ENCODE measurements around the gene MTF1. TPM values are rescaled to one million over a fixed set of nuclear protein-coding genes. Genes with fewer than 3 reads are reported as not detected.

The MTF1 gene
- total RNA-seq, 1 donor from 2014 or later: 39.3 TPM

DNA sequence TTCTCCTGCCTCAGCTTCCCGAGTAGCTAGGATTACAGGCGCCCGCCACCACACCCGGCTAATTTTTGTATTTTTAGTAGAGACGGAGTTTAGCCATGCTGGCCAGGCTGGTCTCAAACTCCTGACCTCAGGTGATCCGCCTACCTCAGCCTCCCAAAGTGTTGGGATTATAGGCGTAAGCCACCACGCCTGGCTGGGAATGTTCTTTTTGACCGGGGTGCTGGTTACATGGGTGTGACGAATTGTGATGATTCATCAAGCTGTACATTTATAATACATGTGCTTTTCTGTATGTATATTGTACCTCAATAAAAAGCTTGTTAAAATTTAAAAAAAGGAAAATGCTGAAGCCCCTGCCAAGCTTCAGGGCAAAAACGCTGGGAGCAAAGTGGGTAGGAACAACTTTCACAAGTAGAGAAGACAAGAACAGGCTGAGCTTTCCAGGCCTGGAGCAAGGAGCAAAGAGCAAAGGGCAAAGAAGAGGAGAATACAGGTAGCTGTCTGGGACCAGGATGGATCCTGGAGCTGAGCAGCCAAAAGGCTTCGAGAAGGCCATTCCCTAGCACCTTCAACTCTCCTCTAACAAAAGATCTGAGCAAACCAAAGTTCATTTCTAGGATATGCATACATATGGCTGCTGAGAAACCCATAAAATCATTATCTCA, 30.9 kb downstream of the MTF1 start:
- ATAC-seq: peak; percentile 84

DNA sequence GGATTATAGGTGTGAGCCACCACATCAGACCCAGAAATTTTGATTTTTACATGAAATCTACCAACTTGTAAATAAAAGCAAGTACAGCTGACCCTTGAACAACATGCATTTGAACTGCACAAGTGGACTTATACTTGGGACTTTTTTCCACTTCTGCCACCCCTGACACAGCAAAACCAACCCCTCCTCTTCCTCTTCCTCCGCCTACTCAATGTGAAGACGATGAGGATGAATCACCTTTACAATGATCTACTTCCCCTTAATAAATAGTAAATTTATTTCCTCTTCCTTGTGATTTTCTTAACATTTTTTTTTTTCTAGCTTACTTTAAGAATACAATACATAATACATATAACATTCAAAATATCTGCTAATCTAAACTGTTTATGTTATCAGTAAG, 33.9 kb downstream of the MTF1 start:
- ATAC-seq: no peak

DNA sequence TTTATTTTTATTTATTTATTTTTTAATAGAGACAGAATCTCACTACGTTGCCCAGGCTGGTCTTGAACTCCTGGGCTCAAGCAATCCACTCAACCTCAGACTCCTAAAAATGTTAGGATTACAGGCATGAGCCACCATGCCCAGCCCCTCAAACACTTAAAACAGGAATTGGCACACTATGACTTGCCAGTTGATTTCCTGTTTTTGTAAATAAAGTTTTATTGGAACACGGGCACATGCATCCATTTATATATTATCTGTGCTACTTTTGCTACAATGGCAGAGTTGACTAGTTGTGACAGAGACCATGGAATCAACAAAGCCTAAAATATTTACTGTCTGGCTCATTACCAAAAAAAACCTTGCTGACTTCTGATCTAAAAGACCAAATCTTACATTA, 35.4 kb downstream of the MTF1 start:
- ATAC-seq: no peak

DNA sequence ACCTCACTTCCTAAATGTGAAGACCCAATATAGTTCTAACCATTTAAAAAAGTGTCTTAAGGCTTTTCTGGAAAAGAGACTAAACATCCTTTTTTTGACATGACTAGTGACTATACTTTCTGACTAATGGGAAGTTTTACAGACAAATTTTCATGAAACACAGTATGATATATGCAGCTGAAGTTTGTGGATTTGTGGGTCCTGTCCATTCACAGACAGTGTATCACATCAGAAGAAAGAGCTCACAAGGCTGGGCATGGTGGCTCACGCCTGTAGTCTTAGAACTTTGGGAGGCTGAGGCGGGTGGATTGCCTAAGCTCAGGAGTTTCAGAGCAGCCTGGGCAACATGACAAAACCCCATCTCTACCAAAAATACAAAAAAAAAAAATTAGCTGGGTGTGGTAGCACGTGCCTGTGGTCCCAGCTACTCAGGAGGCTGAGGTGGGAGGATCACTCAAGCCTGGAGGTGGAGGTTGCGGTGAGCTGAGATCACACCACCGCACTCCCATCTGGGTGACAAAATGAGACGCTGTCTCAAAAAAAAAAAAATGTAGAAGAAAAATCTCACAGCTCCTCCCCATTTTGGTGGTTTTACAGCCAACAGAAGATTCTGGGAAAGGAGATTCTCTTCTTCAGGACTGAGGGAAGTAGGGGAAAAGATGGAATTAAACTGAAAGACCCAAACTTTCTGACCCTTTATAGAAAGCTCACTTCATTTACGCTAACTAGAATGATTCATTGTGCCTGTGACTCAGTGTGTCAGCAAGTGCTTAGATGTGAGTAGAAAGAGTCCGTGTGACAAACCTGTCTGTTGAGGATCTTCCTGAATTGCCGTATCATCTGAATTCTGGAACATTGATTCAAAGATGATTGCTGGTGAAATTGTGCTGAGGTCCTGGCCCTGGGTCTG, 36.2 kb downstream of the MTF1 start:
- ATAC-seq: peak; percentile 53

DNA sequence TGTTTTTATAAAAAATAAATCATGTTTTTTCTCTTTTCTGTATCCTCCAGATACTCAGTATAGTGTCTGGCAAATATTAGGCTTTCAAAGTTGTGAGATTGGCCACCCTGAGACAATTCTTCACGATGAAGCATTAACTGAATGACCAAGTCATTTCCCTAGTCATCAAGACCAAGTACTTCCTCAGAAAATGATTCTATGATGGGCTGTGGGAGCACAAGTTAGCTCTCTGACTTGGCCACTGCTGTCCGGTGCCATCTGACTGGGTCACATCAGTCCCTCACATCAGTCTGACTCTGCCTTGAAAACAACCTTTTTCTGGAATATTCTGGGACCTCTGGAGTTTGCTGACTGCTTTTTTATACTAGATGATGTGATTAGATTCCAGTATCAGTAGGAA, 37.9 kb downstream of the MTF1 start:
- ATAC-seq: no peak

DNA sequence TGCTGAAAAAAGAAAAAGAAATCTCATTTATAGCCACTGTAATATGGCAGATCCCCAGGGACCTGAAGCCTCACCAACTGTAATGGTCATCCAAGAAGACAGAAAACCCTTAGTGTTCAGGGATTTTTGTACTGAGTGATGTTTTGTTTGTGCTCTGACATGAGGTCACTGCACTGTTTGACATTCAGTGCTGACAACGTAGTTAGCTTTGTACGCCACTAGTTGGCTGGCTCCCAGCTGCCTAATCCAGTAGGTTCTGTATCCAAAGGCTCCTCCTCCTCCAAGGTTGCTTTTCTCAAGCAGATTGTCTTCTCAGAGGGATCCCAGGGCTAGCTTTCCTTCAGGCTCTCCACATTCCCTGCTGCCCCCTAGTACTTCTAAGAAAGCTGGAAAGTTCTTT, 41.9 kb downstream of the MTF1 start:
- peak; percentile 68 for ATAC-seq

DNA sequence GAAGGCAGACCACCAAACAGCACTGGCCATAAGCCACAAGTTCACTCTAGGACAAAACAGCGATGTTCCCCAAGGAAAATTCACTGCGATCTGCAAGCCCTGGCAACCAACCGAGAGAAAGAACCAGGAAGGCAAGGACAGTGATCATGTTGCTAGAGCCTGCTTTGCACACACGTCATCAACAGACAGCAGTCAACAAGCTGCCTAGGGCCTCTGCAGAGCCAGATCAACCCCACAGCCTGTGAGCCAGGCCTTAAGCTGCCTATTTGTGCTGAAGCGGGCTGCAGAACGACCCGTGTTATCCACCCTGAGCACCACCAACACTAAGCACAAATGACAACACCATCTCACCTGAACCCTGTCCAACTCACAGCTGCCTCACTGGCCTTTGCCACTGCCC, 45.1 kb downstream of the MTF1 start:
- ATAC-seq: no peak

DNA sequence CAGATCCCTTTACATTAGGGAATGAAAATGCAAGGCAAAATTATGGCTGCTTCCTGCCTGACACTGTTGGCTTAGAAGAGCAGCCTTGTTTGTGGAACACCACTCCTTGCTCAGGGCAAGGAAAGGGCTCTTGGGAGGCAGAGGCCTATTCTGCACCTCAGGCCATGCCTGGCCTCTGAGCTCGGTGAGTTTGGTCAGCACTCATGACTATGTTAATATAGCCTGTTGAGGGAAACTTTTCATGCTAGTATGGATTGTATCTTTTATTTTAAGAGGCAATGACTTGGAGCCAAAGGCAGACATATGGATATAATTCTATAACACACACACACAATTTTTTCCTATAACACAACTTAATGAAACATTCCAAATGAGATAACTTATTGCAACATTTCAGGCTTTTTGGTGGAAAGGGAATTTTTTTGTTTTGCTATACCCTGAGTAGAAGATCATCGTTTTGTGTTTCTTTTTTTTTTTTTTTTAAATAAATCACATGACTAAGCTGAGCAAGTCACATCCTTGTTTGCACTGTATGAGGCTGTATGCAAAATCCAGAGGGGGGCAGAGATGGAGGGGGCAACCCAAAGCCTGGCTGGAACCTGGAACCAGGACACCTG, 45.8 kb downstream of the MTF1 start:
- no peak for ATAC-seq

DNA sequence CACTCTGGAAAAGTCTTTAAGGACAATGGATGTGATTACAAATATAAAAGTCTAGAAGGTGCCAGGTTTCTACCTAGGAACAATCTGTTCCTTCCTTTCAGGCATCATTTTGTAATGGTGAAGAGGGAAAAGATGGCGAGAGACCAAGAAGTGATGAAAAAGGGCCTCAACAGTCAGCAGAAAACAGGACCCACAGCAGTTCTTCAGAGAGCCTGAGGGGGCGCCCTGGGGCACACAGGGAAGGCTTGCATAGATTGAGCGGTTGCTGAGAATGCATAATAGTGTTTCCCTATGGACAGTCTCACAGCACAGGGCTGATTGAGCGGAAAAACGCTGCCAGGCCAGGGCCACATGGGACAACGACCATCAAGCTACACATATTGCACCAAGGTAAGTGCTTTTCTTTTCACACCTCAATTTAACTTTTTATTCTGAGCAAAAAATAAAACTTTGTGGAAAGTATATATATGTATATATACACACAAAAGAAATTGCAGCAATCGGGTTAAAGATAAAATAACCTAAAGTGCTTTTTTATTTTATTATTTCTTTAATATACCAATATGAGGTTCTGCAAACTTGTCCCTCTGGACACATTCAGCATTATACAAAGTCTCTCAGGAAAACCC, 48.3 kb downstream of the MTF1 start:
- ATAC-seq: peak; percentile 36

DNA sequence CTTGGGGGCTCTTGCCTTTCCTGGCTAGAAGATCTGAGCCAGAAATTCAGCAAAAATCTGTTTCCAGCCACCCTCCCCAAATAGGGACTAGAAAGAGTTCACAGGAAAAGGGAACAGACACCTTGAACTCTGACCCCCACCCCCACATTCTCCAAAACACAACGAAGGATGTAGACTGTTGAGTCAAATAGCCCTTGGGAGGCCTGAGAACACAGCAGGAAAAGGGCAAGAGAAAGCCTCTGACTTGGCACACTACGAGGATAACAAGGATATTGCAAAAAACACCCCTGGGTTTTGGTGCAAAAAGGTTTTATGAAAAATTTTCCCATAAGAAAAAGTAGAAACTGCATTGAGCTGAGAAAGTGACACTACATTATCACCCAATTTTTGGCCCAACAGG, 49.5 kb downstream of the MTF1 start:
- no peak for ATAC-seq

DNA sequence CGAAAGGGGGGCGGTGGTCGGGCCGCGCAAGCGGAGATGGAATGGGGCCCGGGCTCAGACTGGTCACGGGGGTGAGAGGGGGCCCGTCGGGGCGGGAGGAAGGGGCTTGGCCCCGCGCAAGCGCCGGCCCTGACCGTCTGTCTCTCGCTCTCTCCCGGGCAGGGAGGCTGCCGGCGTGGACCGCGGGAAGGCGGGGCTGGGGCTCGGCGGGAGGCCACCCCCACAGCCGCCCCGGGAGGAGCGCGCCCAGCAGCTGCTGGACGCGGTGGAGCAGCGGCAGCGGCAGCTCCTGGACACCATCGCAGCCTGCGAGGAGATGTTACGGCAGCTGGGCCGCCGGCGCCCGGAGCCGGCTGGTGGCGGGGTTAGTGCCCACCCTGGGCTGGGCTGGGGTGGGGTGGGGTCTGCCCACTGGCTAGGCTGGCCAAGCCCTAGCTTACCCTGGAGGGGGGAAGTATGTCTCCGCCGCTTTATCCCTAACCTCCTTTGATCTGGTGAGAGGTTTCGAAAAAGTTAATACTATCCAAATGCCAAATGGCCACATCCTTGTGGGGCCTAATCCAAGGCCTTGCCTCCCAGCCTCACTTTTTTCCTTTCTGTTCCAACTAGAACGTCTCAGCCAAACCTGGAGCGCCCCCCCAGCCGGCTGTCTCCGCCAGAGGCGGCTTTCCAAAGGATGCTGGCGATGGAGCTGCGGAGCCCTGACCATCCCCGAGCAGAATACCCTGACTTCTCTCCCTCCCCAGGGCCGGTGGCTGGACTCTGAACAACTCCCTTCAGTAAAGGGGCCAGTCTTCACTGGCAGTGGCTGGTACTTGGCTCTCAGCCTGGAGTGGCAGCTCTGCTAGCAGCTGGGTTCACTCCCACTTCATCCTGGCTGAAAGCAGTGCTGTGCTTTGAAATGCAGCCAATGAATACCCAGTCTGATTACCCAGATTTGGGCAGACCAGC, 50.7 kb downstream of the MTF1 start:
- peak; percentile 69 for ATAC-seq

DNA sequence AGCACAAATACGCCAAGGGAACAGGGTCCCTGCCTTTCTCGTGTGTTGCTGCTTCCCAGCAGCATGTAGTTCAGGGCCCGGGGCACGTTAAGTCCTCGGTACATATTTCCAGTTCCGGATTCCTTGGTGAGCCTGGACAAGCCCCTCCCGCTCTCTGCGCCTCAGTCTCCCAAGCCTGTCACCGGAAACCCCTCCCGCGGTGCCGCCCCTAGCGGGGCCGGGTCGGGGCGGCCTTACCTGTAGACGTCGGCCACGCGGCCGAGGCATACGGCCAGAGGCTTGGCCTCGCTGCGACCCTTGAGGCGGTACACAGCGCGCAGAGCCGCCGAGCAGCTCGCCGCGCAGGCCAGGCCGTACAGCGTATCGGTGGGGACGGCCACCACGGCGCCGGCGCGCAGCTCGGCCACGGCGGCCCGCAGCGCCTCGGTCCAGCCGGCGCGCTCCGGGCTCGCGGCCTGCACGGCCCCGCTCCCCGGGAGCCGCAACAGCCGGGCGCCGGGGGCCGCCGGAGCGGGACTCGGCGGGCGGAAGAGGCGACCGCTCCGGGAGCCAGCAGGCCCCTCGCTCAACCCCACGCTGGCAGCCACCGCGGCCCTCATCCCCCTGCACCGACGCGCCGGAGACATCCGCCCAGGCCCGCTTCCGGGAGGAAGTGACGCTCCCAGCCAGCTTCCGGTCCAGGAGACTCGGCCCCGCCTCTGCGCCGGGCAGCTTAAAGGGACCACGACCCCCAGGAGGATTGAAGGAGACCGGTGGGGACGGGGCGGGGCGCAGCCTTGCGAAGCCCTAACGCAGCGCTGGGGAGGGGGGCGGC, 51.6 kb downstream of the MTF1 start, which contains the start of the genes C1orf122 and YRDC:
C1orf122 (plus strand) TSS at position 236 of the 814 bp plus-strand sequence. CDS start 615 bp downstream, outside the sequence.
YRDC (minus strand) TSS at position 654 of the 814 bp plus-strand sequence; CDS start at position 626, 28 bp downstream.
- peak; percentile 90 for ATAC-seq

DNA sequence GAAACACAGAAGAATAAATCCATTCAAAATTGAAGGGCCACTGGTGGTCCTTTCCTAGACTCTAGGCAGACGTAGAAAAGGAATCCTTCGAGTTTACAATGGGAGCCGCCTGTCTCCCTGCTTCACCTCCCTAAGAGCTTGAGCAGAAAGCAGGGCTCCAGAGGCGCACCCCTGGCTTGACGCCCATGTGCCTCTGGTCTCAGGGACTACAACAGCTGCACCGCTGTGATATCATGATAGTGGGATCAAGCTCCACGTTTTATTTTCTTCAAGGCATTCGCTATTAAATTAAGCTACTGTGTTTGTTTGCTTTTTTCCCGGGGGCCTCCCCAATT, 52.2 kb downstream of the MTF1 start:
- no peak for ATAC-seq

DNA sequence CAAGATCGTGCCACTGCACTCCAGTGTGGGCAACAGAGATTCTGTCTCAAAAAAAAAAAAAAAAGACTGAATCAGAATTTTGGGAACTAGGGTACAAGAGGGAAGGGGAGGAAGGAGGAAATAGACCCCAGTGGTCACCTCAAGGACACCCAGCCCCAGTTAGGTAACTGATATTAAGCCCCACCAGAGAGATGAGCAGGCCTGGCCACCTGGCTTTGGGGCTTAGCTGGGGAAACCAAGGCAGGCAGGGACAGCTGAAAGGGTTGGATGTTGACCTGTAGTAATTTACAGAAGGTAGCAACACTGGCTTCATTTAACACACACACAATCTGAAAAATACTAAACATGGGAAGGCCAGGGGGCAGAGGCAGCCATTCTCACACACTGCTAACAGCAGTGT, 57.0 kb downstream of the MTF1 start:
- ATAC-seq: no peak

DNA sequence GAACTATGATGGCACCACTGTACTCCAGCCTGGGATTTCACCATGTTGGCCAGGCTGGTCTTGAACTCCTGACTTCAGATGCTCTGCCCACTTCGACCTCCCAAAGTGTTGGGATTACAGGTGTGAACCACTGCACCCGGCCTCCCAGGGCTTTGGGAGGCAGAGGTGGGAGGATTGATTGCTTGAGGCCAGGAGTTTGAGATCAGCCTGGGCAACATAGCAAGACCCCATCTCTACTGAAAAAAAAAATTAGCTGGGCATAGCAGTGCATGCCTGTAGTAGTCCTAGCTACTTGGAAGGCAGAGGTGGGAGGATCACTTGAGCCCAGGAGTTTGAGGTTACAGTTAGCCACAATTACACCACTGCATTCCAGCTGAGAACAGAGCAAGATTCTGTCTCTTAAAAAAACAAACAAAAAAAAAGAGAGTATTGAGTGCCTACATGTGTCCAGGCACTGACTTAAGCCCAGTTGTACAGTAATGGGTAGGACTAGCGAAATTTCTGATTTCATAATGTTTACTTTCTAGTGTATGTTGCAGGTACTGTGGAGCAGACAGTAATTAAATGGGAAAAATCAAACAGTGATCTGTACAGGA, 61.5 kb downstream of the MTF1 start:
- ATAC-seq: no peak

DNA sequence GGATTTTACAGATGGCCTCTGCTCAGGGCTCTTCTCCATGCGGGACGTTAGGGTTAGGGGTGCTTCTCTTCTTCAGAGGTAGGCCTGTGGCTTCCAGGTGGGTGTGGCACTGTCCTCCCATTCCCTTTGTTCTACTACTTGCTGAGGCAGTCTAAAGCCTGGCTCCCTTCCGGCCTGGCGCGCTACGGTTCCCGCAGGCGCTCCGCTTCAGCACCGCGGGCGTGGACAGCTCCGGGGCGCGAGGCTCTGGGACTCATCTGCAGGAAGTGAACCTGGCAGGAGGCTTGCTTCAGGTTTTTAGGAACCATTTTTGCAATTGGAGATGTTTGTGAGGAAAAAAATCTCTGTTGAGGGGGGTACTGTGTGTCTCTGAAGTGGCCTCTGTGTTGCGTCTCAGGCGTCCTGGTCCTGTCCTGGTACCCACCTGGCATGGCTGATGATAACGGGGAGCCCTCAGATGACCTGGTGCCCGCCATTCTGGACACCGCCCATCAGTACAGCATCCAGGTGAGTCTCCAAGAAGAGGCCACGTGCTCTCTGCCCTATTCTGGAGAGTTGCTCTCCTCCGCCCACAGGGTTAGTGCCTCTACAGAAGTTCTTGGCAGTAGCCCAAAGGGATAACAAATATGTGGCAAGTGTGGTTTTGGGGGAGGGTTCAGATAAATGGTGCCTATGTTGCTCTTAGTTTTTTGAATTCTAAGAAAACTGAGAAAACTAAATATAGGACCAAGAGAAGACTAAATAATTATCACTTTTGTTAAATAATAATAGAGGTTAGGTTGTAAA, 63.9 kb downstream of the MTF1 start:
- ATAC-seq: peak; percentile 76

DNA sequence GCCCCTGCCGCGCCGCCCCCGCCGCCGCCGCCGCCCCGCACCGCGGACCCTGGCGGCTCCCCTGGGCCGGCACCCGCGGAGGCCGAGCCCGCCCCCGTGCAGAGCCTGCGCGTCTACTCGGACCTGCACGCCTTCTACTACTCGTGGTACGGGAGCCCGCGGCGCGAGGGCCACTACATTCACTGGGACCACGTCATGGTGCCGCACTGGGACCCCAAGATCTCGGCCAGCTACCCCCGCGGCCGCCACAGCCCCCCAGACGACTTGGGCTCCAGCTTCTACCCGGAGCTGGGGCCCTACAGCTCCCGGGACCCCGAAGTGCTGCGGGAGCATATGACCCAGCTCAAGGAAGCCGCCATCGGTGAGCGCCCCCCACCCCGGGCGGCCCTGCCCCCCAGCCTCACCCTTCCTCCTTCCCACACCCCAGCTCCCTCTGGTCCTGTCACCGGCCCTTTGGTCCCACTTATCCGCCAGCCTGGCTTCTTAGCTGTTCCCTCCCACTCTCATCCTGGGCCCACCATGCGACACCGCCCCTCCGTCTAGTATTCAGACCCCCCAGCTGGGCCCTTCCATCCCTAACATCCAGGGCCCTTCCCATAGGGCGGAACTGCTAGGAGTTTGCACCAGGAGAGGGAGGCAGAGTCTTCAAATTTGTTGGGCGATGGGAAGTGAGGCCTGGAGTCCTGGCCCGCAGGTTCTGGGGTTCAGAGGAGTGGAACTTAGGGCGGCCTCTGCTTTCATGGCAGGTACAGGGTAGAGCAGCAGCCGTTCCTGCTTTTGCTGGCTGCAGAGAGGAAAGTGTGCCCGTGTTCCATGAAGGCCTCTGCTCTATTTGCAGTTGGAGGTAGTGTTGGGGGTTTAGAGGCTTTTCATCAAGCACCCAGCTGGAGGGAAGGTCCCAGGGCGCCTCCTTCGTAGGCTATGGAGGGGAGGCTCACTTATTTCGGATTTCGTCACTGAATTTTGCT, 64.7 kb downstream of the MTF1 start:
- no peak for ATAC-seq

DNA sequence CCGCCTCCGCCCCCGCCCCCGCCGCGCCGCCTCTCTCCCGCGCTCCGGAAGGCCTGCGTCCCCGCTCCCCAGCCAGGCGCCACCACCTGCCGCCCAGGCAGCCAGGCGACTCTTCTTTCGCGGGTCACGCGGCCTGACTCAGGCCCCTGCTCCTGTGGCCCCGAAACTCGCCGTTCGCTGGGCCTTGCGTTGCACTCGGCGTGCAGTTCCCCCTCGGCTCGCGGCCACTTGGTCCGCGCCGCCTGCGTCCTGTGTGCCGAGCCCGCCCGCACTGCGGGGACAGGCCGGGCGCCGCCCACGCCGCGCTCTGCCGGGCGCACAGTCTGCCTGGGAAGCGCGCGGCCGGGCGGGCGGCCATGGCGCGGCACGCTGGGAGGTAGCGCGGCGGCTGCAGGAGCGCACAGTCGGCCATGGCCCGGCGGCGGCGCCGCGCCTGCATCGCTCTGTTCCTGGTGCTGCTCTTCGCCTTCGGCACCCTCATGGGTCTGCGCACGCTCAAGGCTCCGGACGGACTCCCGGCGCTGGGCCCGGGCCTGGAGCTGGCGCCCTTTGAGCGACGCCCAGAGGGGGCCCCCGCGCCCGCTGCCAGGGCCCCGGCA, 65.5 kb downstream of the MTF1 start, which contains the start of gene MANEAL:
MANEAL (plus strand) TSS at position 75 of the 599 bp plus-strand sequence; CDS start at position 411, 336 bp downstream.
- peak; percentile 72 for ATAC-seq
